ENCODE results near the gene PGPEP1. TPM values are rescaled to one million over a fixed set of nuclear protein-coding genes. Genes with fewer than 3 reads are reported as not detected.
"Not testable (repeated sequence)": the region's sequence is repeated elsewhere in the genome, so short reads cannot be mapped to it uniquely, and the experiment has no call there.

PGPEP1 gene
- total RNA-seq, 1 donor from 2014 or later = 12.6 TPM

DNA sequence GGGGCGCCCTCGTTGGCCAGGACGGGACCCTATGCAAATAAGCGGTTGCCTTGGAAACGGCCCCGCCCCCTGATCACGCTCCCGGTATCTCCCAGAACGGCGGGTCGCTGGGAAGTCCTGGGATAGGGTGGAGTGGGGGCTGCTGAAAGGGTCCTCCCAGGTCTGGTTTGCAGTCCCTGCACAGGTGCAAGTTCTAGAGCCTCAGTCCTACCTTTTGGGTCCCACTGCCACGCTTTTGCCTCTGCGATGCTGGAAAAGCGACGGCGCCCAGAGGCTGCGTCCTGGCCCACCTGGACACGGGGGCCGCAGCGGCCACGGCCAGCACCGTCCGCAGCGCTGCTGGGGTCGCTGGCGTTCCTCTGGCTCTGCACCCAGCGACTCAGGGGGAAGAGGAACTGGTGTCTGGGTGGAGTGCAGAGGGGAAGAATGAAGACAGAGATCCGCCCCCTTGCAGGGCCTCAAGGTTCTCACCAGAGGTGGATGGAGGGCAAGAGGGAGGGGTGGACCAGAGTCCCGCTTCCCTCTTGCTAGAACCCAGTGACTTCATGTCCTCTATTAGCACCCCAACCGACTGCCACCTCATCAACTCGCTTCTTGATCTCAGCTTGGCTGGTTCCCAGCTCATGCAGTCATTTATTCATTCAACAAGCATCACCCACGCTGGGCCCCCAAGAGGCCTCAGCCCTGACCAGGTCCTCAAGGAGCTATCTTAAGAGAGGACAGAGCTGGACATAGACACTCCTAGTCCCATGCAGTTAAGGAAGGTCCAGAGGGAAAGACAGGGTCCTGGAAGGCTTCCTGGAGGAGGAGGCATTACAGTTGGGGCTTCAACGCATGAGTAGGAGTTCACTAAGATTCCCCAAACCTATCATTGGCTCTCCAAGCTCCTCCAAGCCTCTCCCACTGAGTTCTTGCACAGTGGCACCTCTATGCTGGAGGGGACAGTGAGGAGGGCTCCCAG, 57.1 kb downstream of the PGPEP1 start, which contains the start of gene LRRC25:
LRRC25 (minus strand) TSS at position 381 of the 961 bp plus-strand sequence. CDS start 659 bp downstream, outside the sequence.
- TF ChIP-seq, protein P1, sequence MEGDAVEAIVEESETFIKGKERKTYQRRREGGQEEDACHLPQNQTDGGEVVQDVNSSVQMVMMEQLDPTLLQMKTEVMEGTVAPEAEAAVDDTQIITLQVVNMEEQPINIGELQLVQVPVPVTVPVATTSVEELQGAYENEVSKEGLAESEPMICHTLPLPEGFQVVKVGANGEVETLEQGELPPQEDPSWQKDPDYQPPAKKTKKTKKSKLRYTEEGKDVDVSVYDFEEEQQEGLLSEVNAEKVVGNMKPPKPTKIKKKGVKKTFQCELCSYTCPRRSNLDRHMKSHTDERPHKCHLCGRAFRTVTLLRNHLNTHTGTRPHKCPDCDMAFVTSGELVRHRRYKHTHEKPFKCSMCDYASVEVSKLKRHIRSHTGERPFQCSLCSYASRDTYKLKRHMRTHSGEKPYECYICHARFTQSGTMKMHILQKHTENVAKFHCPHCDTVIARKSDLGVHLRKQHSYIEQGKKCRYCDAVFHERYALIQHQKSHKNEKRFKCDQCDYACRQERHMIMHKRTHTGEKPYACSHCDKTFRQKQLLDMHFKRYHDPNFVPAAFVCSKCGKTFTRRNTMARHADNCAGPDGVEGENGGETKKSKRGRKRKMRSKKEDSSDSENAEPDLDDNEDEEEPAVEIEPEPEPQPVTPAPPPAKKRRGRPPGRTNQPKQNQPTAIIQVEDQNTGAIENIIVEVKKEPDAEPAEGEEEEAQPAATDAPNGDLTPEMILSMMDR (IDR thresholded peaks at IDR 0.05; ENCODE audit: insufficient read depth, low read length, severe bottlenecking) = no peak
- DNase-seq (ENCODE audit: low read depth) = no peak
- H3K36me3 ChIP-seq (ENCODE audit: control insufficient read depth, insufficient read depth, low read length) = no peaks in the 10 kb centered on the region
- no peaks in the 10 kb centered on the region for H3K27me3 ChIP-seq (ENCODE audit: control insufficient read depth, insufficient read depth, low read length)
- FAIRE-seq = no peak
- no peak within 1 kb of the TSS for H3K4me3 ChIP-seq (ENCODE audit: low read depth, low read length)

GRCh38 chr19:18399008-18399407, 58.6 kb downstream of the PGPEP1 start:
- no peak overlapping the region for H3K4me3 ChIP-seq (ENCODE audit: low read depth, low read length)
- no peaks in the 10 kb centered on the region for H3K27me3 ChIP-seq (ENCODE audit: control insufficient read depth, insufficient read depth, low read length)
- no peaks in the 10 kb centered on the region for H3K36me3 ChIP-seq (ENCODE audit: control insufficient read depth, insufficient read depth, low read length)
- FAIRE-seq (no peak), DNase-seq (ENCODE audit: low read depth) (peak; percentile 76)
- TF ChIP-seq, protein P1 (IDR thresholded peaks at IDR 0.05; ENCODE audit: insufficient read depth, low read length, severe bottlenecking) = no peak

DNA sequence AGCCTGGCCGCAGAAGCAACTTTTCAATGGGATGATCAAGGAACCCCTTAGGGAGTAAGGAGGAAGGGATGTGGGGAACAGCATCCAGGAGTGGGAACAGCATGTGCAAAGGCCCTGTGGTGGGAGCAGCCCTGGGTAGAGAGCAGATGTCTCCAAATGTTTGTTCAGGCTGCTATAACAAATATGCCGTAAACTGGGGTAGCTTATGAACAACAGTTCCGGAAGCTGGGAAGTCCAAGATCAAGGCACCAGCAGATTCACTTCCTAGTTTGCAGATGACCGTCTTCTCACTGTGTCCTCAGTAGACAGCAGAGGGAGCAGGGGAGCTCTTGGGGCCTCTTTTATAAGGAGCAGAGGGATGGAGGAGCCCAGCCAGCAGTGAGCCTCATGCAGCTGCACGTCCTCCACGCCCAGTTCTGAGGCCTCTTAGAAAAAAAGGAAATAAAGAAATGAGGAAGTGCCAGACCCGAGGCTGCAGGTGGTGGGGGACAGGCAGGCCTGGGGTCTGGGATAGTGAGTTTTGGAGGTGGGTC, 61.2 kb downstream of the PGPEP1 start:
- Histone ChIP-seq H3K4me3 (ENCODE audit: low read depth, low read length) (no peak overlapping the region), H3K27me3 (ENCODE audit: control insufficient read depth, insufficient read depth, low read length) (no peaks in the 10 kb centered on the region)
- FAIRE-seq = no peak

GRCh38 chr19:18402455-18403248, 62.3 kb downstream of the PGPEP1 start:
- H3K27me3 ChIP-seq (ENCODE audit: control insufficient read depth, insufficient read depth, low read length); H3K36me3 ChIP-seq (ENCODE audit: control insufficient read depth, insufficient read depth, low read length); FAIRE-seq; H3K4me3 ChIP-seq (ENCODE audit: low read depth, low read length); DNase-seq (ENCODE audit: low read depth): not testable (repeated sequence)

More for the DNA sequence above, 61.2 kb downstream of the PGPEP1 start:
- TF ChIP-seq, protein P1 (IDR thresholded peaks at IDR 0.05; ENCODE audit: insufficient read depth, low read length, severe bottlenecking) = peak; percentile 66
- DNase-seq (ENCODE audit: low read depth) = peak; percentile 78
- no peaks in the 10 kb centered on the region for H3K36me3 ChIP-seq (ENCODE audit: control insufficient read depth, insufficient read depth, low read length)

DNA sequence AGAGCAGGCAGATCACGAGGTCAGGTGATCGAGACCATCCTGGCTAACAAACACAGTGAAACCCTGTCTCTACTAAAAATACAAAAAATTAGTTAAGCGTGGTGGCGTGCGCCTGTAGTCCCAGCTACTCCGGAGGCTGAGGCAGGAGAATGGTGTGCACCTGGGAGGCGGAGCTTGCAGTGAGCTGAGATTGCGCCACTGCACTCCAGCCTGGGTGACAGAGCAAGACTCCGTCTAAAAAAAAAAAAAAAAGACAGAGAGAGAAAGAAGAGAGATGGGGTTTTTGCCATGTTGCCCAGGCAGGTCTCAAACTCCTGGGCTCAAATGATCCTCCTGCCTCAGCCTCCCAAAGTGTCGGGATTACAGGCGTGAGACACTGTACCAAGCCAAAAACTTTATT, 65.4 kb downstream of the PGPEP1 start:
- not testable (repeated sequence) for H3K27me3 ChIP-seq (ENCODE audit: control insufficient read depth, insufficient read depth, low read length); H3K36me3 ChIP-seq (ENCODE audit: control insufficient read depth, insufficient read depth, low read length); H3K4me3 ChIP-seq (ENCODE audit: low read depth, low read length); DNase-seq (ENCODE audit: low read depth); FAIRE-seq

DNA sequence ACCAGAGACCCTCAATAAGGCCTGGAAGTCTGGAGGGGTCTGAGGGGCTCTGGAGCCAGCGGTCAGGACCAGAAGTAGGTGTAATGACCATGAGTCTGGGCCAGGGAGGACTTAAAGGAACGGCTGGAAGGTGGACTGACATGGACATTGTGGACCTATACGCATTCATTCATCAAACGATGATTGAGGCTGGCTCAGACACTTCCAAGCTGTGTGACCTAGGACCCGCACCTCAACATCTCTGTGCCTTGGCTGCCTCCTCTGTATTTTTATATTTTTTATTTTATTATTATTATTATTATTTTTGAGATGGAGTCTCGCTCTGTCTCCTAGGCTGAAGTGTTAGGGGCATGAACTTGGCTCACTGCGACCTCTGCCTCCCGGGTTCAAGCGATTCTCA, 66.4 kb downstream of the PGPEP1 start:
- Histone ChIP-seq H3K4me3 (ENCODE audit: low read depth, low read length) (no peak overlapping the region), H3K36me3 (ENCODE audit: control insufficient read depth, insufficient read depth, low read length) (no peaks in the 10 kb centered on the region), H3K27me3 (ENCODE audit: control insufficient read depth, insufficient read depth, low read length) (no peaks in the 10 kb centered on the region)
- TF ChIP-seq, protein P1 (IDR thresholded peaks at IDR 0.05; ENCODE audit: insufficient read depth, low read length, severe bottlenecking) = no peak
- DNase-seq (ENCODE audit: low read depth) (no peak), FAIRE-seq (no peak)
